AG04450 (cell line): ENCODE results near the gene PRMT3. TPM values are rescaled to one million over a fixed set of nuclear protein-coding genes. Genes with fewer than 3 reads are reported as not detected.

Experiments
- CTCF ChIA-PET: fragments of 300-600, 350-600 bp; formaldehyde crosslinking; extraction: SDS; loops from one replicate; lab custom pipeline; 2022; ENCODE audit warnings: antibody characterized with exemption, inconsistent platforms; lab: Charles Lee
- POLR2A ChIA-PET: fragments of 350-600 bp; formaldehyde crosslinking; extraction: SDS; loops from one replicate; lab custom pipeline; 2021; ENCODE audit warnings: antibody characterized with exemption, inconsistent platforms; lab: Yijun Ruan, JAX
- DNase-seq: peaks from one replicate; pipeline ENCODE4 v3.0.0-alpha.2; 2011; ENCODE audit warnings: low read depth, low spot score
- H3K27ac ChIP-seq: one replicate; pipeline ENCODE4 v1.5.1; 2012; ENCODE audit warnings: low read depth, low read length, control low read depth
- H3K27me3 ChIP-seq: one replicate; pipeline ENCODE4 v1.6.0; 2012; ENCODE audit warnings: low read length; ENCODE audit not compliant: control insufficient read depth, insufficient read depth
- H3K4me3 ChIP-seq: 2 replicates; pipeline ENCODE4 v1.5.1; 2011; ENCODE audit warnings: mild to moderate bottlenecking, low read depth, low read length, control low read depth
- H3K9me3 ChIP-seq: 2 replicates; pipeline ENCODE4 v1.5.1; 2012; ENCODE audit warnings: low read length; ENCODE audit not compliant: control insufficient read depth, insufficient read depth
- polyA plus RNA-seq: library from polyadenylated mRNA; depleted of rRNA; stranded (reverse); fragments of >200 nt; gene quantifications from 2 replicates; pipeline ENCODE4 v1.2.3, GENCODE V29; 2011
- TF ChIP-seq, protein P1 (sequence below): IDR thresholded peaks from 2 replicates; pipeline ENCODE4 v1.5.1; 2011; ENCODE audit warnings: low read depth, low read length, control low read depth, inconsistent platforms

The PRMT3 gene
- polyA plus RNA-seq, 1 experiment, result 14.8 TPM

DNA sequence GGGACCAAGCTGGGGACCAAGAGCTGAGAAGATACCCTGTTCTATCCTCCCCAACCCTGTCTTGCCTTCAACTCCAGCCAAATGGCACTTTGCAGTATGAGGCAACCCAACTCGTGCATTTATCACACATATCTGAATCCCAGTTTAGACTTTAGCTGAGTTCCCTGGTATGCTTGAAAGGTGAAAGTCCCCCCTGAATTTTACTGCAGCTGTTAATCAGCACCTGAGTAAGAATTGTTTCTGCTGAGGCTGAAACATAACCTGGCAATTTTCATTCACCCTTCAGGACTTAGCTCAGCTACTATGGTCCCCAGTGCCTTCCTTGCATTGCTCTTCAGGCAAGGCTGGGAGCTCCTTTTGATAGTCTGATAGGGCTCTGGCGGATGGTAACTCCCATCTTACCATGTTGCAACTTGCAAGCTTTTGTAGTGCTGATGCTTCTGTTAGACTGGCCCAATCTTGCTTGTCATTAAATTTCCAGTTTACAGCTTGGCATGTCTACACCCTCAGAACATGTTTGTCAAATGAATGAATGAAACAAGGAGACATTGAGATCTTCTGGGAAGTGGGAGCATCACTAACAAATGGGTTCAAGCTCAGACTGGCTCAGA lies 147.9 kb downstream of the PRMT3 start:
- DNase-seq, result no peak
- POLR2A ChIA-PET, result no interaction called here
- CTCF ChIA-PET, result interaction anchor here (1.0 kb wide), 1 partner anchor 74 kb away, joined by 4 read pairs; no protein-coding TSS in a partner anchor

DNA sequence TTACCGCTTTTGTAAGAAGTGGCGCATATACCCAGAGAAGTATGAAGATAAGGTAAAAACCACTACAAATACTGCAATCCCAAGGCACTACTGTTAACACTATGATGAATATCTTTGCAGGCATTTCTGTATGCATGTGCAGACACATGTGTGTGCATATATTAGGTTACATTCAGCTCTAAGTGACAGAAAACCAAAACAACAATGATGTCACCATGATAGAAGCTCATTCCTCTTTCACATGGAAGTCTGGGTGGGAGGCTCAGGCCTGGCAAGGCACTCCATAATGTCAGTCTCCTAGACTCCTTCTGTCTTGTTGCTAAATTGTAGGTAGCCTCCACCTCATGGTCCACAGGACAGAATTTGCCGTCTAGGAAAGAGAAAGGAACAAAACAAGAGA lies 148.8 kb downstream of the PRMT3 start:
- Histone ChIP-seq H3K27me3 (no peaks in the 10 kb centered on the region), H3K9me3 (no peaks in the 10 kb centered on the region), H3K27ac (no peak overlapping the region), H3K4me3 (no peak overlapping the region)
- TF ChIP-seq, protein P1, sequence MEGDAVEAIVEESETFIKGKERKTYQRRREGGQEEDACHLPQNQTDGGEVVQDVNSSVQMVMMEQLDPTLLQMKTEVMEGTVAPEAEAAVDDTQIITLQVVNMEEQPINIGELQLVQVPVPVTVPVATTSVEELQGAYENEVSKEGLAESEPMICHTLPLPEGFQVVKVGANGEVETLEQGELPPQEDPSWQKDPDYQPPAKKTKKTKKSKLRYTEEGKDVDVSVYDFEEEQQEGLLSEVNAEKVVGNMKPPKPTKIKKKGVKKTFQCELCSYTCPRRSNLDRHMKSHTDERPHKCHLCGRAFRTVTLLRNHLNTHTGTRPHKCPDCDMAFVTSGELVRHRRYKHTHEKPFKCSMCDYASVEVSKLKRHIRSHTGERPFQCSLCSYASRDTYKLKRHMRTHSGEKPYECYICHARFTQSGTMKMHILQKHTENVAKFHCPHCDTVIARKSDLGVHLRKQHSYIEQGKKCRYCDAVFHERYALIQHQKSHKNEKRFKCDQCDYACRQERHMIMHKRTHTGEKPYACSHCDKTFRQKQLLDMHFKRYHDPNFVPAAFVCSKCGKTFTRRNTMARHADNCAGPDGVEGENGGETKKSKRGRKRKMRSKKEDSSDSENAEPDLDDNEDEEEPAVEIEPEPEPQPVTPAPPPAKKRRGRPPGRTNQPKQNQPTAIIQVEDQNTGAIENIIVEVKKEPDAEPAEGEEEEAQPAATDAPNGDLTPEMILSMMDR, result no peak
- DNase-seq, result no peak
- ChIA-PET POLR2A (no interaction called here), CTCF (no interaction called here)

More for the DNA sequence above, 147.9 kb downstream of the PRMT3 start:
- TF ChIP-seq, protein P1, result no peak
- no peak overlapping the region for H3K27ac ChIP-seq
- H3K4me3 ChIP-seq, result no peak overlapping the region
- no peaks in the 10 kb centered on the region for H3K27me3 ChIP-seq
- H3K9me3 ChIP-seq, result no peaks in the 10 kb centered on the region

DNA sequence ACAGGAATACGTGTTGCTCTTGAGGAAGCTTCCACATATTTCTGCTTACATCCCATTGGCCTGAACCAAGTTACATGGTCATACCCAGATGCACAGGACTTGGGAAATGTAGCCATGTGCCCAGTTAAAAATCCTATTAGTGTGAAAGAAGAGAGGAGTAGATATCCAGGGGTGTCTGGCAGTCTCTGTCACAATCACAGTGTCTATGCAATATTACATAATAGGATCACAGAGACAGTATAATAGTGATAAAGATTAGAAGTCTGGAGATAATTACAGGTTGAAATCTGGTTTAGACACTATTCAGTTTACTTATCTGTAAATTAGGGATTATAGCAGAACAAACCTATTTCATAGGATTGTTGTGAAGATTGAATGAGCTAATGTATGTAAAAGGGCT lies 149.3 kb downstream of the PRMT3 start:
- TF ChIP-seq, protein P1, result no peak
- H3K4me3 ChIP-seq, result no peak overlapping the region
- H3K27me3 ChIP-seq, result no peaks in the 10 kb centered on the region
- no peak for DNase-seq
- ChIA-PET CTCF (interaction anchor here (0.6 kb wide), 1 partner anchor 136 kb away, joined by 6 read pairs; no protein-coding TSS in a partner anchor), POLR2A (no interaction called here)
- no peak overlapping the region for H3K27ac ChIP-seq
- no peaks in the 10 kb centered on the region for H3K9me3 ChIP-seq

DNA sequence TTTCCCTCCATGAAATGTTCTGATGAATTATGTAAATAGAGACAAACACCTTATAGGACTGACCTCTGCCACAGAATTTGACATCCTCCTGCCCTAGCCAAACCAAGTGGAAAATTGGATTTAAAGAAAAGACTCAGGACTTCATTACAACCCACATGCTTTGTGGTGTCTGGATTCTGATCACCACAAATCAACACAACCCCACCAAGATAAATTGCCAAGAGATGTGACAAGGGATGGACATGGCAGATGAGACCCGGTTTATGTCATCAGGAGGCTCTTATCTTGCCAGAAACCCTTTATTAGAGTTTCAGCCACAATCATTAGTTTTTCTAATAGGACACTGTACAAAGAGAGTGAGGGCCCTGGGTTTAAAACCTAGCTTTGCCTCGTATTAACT lies 154.0 kb downstream of the PRMT3 start:
- no peak overlapping the region for H3K4me3 ChIP-seq
- no peaks in the 10 kb centered on the region for H3K27me3 ChIP-seq
- DNase-seq, result no peak
- H3K27ac ChIP-seq, result no peak overlapping the region
- TF ChIP-seq, protein P1, result no peak
- CTCF ChIA-PET, result interaction anchor here (1.4 kb wide), 1 partner anchor 27 kb away, joined by 3 read pairs; no protein-coding TSS in a partner anchor
- POLR2A ChIA-PET, result no interaction called here
- H3K9me3 ChIP-seq, result no peaks in the 10 kb centered on the region

DNA sequence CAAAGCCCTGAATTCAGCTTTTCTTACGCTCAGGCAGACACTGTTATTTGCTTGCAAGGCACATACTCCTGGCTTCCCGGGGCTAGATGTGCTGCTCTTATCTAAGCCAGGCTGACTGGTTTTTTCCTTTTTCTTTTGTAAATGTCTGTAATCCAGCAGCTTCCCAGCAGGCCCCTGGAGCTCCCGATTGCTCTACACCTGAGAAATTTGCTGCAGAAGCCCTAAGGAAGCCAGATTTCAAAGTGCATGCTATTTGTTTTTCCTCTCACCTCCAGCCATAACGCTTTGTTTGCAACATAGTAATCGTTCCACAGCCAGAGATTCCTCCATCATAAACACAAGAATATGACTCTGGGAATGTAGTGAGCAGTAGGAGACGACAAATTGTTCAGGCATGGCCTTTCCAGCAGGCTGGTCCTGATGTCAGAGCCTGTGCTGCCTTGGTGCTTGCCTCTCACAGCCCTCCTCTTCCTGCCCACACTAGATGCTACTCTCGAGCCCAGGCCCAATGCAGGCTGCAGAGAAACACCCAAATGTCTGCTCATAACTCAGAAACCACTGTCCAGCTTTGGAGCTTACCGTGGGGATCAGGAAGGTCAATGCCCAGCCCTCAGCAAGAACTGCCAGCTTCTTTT lies 157.2 kb downstream of the PRMT3 start:
- CTCF ChIA-PET, result no interaction called here
- TF ChIP-seq, protein P1, result no peak
- POLR2A ChIA-PET, result no interaction called here
- Histone ChIP-seq H3K27me3 (no peaks in the 10 kb centered on the region), H3K27ac (no peak overlapping the region), H3K9me3 (no peaks in the 10 kb centered on the region), H3K4me3 (no peak overlapping the region)
- DNase-seq, result no peak
